Body of pancreas (tissue), 4 donors: Measurements from ENCODE around the gene HCN3. TPM values are rescaled to one million over a fixed set of nuclear protein-coding genes. Genes with fewer than 3 reads are reported as not detected.
"Not testable (repeated sequence)": the region's sequence is repeated elsewhere in the genome, so short reads cannot be mapped to it uniquely, and the experiment has no call there.

ENCODE experiments used
- ATAC-seq: fragments of 150-250 bp; one replicate; pipeline ENCODE4 v1.9.1; 2016
- DNase-seq, 4 donors: peaks; one replicate each; pipeline ENCODE4 v3.0.0-alpha.2; 2019
- H3K27ac ChIP-seq, 4 donors: fragments of 200-600 bp; sonication (generic); 1 replicate in 3 of 4; 2 replicates in 1 of 4; pipeline versions ENCODE4 v1.5.1 to v1.6.1; 2016 to 2019; ENCODE audit warnings: mild to moderate bottlenecking in 1 of 4, mixed read lengths in 1 of 4, moderate library complexity in 1 of 4
- H3K27me3 ChIP-seq, 2 donors: fragments of 200-600 bp; sonication (generic); one replicate each; pipeline ENCODE4 v1.6.0; 2016; ENCODE audit warnings: mild to moderate bottlenecking in 1 of 2
- H3K36me3 ChIP-seq, 2 donors: fragments of 200-600 bp; sonication (generic); replicated peaks in 1 of 2; 2 replicates each; pipeline ENCODE4 v1.5.1; 2016; ENCODE audit warnings: low read depth in 2 of 2; ENCODE audit not compliant: insufficient read depth in 1 of 2
- H3K4me1 ChIP-seq: fragments of 200-600 bp; sonication (generic); one replicate; pipeline ENCODE4 v1.6.0; 2016
- H3K4me3 ChIP-seq, 2 donors: fragments of 200-600 bp; sonication (generic); 1 replicate in 1 of 2; 2 replicates in 1 of 2; pipeline ENCODE4 v1.5.1; 2016 to 2019
- H3K9me3 ChIP-seq, 3 donors: fragments of 200-600 bp; sonication (generic); 1 replicate in 2 of 3; 2 replicates in 1 of 3; pipeline ENCODE4 v1.5.1; 2016
- CTCF ChIP-seq, 7 experiments: fragments of 450-650 bp in 4 of 7; fragments of 200-600 bp in 3 of 7; sonication (generic) in 3 of 7; IDR thresholded peaks; one replicate each; pipeline ENCODE4 v1.5.1; 2016 to 2019; ENCODE audit warnings: antibody characterized with exemption in 7 of 7
- POLR2A ChIP-seq, 3 donors: fragments of 450-650 bp; IDR thresholded peaks; one replicate each; pipeline ENCODE4 v1.6.1; 2016; ENCODE audit warnings: antibody characterized with exemption in 3 of 3, mild to moderate bottlenecking in 2 of 3
- WGBS, 2 donors: methylation state at CpG; one replicate each; pipeline ENCODE4 v1.1.5; 2017; 5-methylcytosine and 5-hydroxymethylcytosine counted together
- intact Hi-C: fragments of 100-400 bp; cut with DNase I; formaldehyde crosslinking; loops from one replicate; pipeline ENCODE4 v1.15.1; 2023
- total RNA-seq, 2 donors: library from RNA; depleted of rRNA; stranded (reverse); fragments of >200 nt; gene quantifications; one replicate each; pipeline ENCODE4 v1.1.0, GENCODE V29; 2016

Gene HCN3
- 1 to 10 TPM; 1.3 to 2.9 TPM for total RNA-seq

DNA sequence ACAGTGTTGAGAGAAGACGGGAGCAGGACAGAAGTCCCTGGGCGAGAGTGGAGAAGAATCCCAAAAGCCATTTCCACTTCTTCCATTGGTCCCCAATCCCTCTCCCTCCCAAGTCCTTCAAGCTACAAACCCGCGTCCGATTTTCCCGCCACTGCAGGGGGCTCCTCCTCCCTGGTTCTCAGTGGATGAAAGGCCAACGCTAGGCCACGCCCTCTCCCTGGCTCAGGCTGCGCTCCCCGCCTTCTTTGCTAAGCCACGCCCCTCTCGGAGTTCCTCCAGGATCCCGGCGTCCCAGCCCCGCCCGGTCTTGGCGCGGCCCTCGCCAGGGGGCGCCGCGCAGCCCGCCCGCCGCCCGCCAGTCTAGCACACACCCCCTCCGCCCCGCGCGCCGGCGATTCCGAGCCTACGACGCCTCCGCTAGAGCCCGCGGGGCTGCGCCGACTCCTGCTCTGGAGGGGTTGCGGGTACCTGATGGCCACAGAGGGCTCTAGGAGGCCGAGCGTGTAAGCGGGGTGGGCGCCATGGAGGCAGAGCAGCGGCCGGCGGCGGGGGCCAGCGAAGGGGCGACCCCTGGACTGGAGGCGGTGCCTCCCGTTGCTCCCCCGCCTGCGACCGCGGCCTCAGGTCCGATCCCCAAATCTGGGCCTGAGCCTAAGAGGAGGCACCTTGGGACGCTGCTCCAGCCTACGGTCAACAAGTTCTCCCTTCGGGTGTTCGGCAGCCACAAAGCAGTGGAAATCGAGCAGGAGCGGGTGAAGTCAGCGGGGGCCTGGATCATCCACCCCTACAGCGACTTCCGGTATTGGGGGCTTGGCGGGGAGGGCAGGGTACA lies at the start of gene HCN3:
Gene HCN3, plus strand, starts transcription at position 394 of the 832 bp plus-strand sequence. Its CDS starts 128 bp downstream, at position 522.
- no peak for TF ChIP-seq POLR2A (IDR thresholded peaks at IDR 0.05)
- peak; percentile 33 to 88 (median 67) for TF ChIP-seq CTCF (IDR thresholded peaks at IDR 0.05)
- Histone ChIP-seq H3K9me3 (no peaks in the 10 kb centered on the region), H3K4me3 (peak within 1 kb of the TSS; percentile 46 to 88), H3K36me3 (no peaks in the 10 kb centered on the region), H3K4me1 (peaks cover 17% of the 10 kb centered on the region), H3K27ac (peak within 1 kb of the TSS; percentile 8 to 66 (median 44)), H3K27me3 (no peaks in the 10 kb centered on the region)
- WGBS, 2 donors: 1 to 5% methylated on average over 6 to 68 of the region's 68 CpGs
- intact Hi-C loops: no loop called here
- peak; percentile 98 to 99 (median 99) for DNase-seq
- ATAC-seq: peak; percentile 91

GRCh38 chr1:155228096-155228427 lies 49.2 kb upstream of the HCN3 start:
- intact Hi-C loops: loop anchor here (10.0 kb wide), 1 partner anchor 53 kb away; the partner anchor contains the start of genes KRTCAP2 and TRIM46
- ATAC-seq (no peak), DNase-seq (no peak)
- Histone ChIP-seq H3K27me3 (no peaks in the 10 kb centered on the region), H3K36me3 (no peaks in the 10 kb centered on the region), H3K27ac (peak overlapping the region; percentile 50 to 88 (median 64)), H3K4me3 (no peak overlapping the region), H3K4me1 (peaks cover 29% of the 10 kb centered on the region), H3K9me3 (no peaks in the 10 kb centered on the region)
- 63 to 73% methylated on average over 7 to 9 of the region's 9 CpGs for WGBS, 2 donors
- no peak for TF ChIP-seq POLR2A (IDR thresholded peaks at IDR 0.05)
- no peak for TF ChIP-seq CTCF (IDR thresholded peaks at IDR 0.05)

DNA sequence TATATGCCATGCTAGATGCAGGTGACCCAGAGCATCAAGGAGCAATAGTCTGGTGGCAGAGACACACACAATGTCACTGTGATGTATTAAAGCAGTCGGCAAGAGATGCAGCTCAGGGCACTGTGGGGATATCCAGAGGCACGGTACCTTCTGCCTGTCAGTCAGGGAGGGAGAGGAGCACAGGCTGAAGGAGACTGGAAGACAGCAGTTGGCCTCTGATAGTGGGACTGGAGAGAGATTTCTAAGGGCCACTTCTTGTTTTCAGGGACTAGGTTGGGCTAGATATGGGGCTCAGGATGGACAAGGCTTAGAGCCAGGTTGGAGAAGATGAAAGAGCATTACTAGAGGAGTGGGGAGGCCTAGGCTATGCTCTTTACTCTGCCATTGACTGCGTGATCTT lies 46.0 kb upstream of the HCN3 start:
- Histone ChIP-seq H3K27ac (peak overlapping the region in 1 of 4 donors; percentile 44), H3K4me1 (peaks cover 25% of the 10 kb centered on the region)
- H3K27me3 ChIP-seq, H3K9me3 ChIP-seq, H3K4me3 ChIP-seq, DNase-seq, H3K36me3 ChIP-seq, intact Hi-C loops, ATAC-seq: not testable (repeated sequence)
- 50 to 83% methylated on average over 3 of the region's 3 CpGs for WGBS, 2 donors

DNA sequence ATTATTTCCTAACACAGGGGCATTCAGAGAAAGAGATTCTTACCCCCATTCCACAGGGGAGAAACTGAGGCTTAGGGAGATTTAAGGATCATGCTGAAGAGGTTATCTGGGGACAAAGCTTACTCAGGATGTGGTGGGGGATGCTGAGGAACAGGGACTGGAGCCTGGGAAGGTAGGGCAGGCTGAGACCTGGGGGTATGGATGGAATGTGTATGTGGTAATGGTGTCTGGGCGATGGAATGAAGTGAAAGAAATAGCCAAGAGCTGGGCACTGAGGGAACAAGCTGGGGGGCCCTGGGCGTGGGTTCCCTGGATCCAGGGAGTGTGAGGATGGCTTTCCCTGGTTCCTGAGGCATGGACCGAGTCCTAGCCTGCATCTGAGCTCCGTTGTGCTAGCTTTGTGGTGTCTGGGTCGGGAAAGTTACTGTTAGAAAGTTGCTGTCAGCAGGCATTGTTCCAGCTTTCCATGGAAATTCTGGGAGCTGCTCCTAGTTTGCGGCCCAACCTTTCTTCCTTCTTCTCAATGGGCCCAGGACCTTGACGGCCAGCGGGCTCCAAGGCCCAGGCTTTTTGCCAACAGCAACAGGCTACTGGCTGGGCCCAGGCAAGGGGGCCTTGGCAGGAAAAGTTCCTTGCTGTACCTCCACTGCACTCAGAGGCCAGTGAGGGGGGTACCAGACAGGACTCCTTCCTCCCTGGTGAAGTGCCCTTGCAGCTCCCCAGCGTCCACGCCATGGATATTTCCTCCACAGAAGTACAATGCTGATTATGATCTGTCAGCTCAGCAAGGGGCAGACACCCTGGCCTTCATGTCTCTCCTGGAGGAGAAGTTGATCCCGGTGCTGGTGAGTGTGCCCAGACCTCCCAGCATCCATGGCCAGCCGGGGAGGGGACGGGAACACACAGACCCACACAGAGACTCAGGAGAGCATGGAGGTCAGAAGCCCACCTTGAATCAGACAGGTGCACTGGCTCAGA lies 45.0 kb upstream of the HCN3 start:
- H3K4me3 ChIP-seq, H3K27me3 ChIP-seq, H3K36me3 ChIP-seq, H3K9me3 ChIP-seq, intact Hi-C loops, ATAC-seq: not testable (repeated sequence)
- DNase-seq: peak; percentile 44 to 64 (median 58)
- peak overlapping the region in 2 of 4 donors; percentile 2 to 44 for H3K27ac ChIP-seq
- peaks cover 16% of the 10 kb centered on the region for H3K4me1 ChIP-seq
- WGBS, 2 donors: 40% methylated on average over 11 to 13 of the region's 13 CpGs

- H3K4me3 ChIP-seq, H3K9me3 ChIP-seq, intact Hi-C loops, H3K36me3 ChIP-seq, DNase-seq, H3K27ac ChIP-seq, H3K27me3 ChIP-seq, ATAC-seq: not testable (repeated sequence)
- 93% methylated on average over 2 of the region's 5 CpGs; no CpG with 5 or more reads in 1 of the 2 donors for WGBS, 2 donors
- peaks cover 10% of the 10 kb centered on the region for H3K4me1 ChIP-seq
Observed at GRCh38 chr1:155233502-155233901, 43.8 kb upstream of the HCN3 start.

- 75 to 90% methylated on average over 4 to 5 of the region's 9 CpGs for WGBS, 2 donors
Observed at GRCh38 chr1:155235375-155235774, 41.9 kb upstream of the HCN3 start.

More at GRCh38 chr1:155235375-155235774, 41.9 kb upstream of the HCN3 start:
- H3K36me3 ChIP-seq, H3K9me3 ChIP-seq, DNase-seq, intact Hi-C loops, ATAC-seq, H3K27me3 ChIP-seq, H3K4me3 ChIP-seq, H3K27ac ChIP-seq: not testable (repeated sequence)
- H3K4me1 ChIP-seq: peaks cover 11% of the 10 kb centered on the region
